Caki2 (cell line): ENCODE results near the gene INPP5A. TPM values are rescaled to one million over a fixed set of nuclear protein-coding genes. Genes with fewer than 3 reads are reported as not detected.

ENCODE experiments used
- DNase-seq: peaks from one replicate; pipeline ENCODE4 v3.0.0-alpha.2; 2015; ENCODE audit warnings: low read depth
- in situ Hi-C: cut with HindIII; loops from 2 replicates; pipeline ENCODE4 v1.10.0; 2016; ENCODE audit warnings: low sequenced_read_pairs, low pct_unique_long_range_greater_than_20kb, mixed read lengths
- total RNA-seq: library from RNA; depleted of rRNA; stranded (reverse); fragments of >200 nt; shearing (Covaris generic); gene quantifications from 2 replicates; pipeline ENCODE4 v1.2.3, GENCODE V29; 2014; ENCODE audit warnings: low replicate concordance

Gene INPP5A
- total RNA-seq, 1 experiment from 2014 or later: 21.2 TPM

- no peak for DNase-seq
- in situ Hi-C loops: no loop called here
Observed at GRCh38 chr10:132584081-132584480, 46.5 kb downstream of the INPP5A start.

- in situ Hi-C loops: no loop called here
- DNase-seq: no peak
Observed at GRCh38 chr10:132585732-132586722, 48.4 kb downstream of the INPP5A start.

- DNase-seq: no peak
- in situ Hi-C loops: no loop called here
Observed at GRCh38 chr10:132586739-132587138, 49.2 kb downstream of the INPP5A start.

GRCh38 chr10:132587175-132587574, 49.6 kb downstream of the INPP5A start:
- in situ Hi-C loops: no loop called here
- no peak for DNase-seq

- DNase-seq: no peak
- in situ Hi-C loops: no loop called here
Observed at GRCh38 chr10:132588301-132589013, 50.9 kb downstream of the INPP5A start.

GRCh38 chr10:132589015-132589414, 51.4 kb downstream of the INPP5A start:
- in situ Hi-C loops: no loop called here
- no peak for DNase-seq

GRCh38 chr10:132589681-132590080, 52.1 kb downstream of the INPP5A start:
- DNase-seq: no peak
- in situ Hi-C loops: no loop called here

GRCh38 chr10:132590094-132590751, 52.6 kb downstream of the INPP5A start:
- in situ Hi-C loops: no loop called here
- no peak for DNase-seq

GRCh38 chr10:132590752-132591121, 53.1 kb downstream of the INPP5A start:
- in situ Hi-C loops: no loop called here
- no peak for DNase-seq

GRCh38 chr10:132591166-132591971, 53.8 kb downstream of the INPP5A start:
- peak; percentile 68 for DNase-seq
- in situ Hi-C loops: no loop called here

- in situ Hi-C loops: no loop called here
- DNase-seq: no peak
Observed at GRCh38 chr10:132592790-132593383, 55.3 kb downstream of the INPP5A start.

GRCh38 chr10:132593389-132593788, 55.8 kb downstream of the INPP5A start:
- DNase-seq: no peak

GRCh38 chr10:132593900-132594876, 56.6 kb downstream of the INPP5A start:
- in situ Hi-C loops: no loop called here
- no peak for DNase-seq

More at GRCh38 chr10:132593389-132593788, 55.8 kb downstream of the INPP5A start:
- in situ Hi-C loops: no loop called here

- in situ Hi-C loops: no loop called here
Observed at GRCh38 chr10:132595021-132595420, 57.4 kb downstream of the INPP5A start.

GRCh38 chr10:132595854-132596253, 58.3 kb downstream of the INPP5A start:
- in situ Hi-C loops: no loop called here
- no peak for DNase-seq

More at GRCh38 chr10:132595021-132595420, 57.4 kb downstream of the INPP5A start:
- no peak for DNase-seq

- no peak for DNase-seq
- in situ Hi-C loops: no loop called here
Observed at GRCh38 chr10:132596742-132597279, 59.2 kb downstream of the INPP5A start.
